Ovary (tissue), 3 donors: ENCODE data around the gene CYTH1.

Experiments used
- POLR2A ChIP-seq: fragments of 450-650 bp; IDR thresholded peaks from one replicate; pipeline ENCODE4 v1.6.1; 2017; ENCODE audit warnings: antibody characterized with exemption, mild to moderate bottlenecking, moderate library complexity
- TF ChIP-seq, protein P1 (sequence below), 3 donors: fragments of 450-650 bp in 2 of 3; fragments of 200-600 bp in 1 of 3; IDR thresholded peaks; one replicate each; pipeline versions ENCODE4 v1.5.1 to v1.8.0; 2016 to 2022; ENCODE audit warnings: antibody characterized with exemption in 3 of 3, mild to moderate bottlenecking in 1 of 3
- donor health status: DM: no; HTN: no; CAD: no.

DNA sequence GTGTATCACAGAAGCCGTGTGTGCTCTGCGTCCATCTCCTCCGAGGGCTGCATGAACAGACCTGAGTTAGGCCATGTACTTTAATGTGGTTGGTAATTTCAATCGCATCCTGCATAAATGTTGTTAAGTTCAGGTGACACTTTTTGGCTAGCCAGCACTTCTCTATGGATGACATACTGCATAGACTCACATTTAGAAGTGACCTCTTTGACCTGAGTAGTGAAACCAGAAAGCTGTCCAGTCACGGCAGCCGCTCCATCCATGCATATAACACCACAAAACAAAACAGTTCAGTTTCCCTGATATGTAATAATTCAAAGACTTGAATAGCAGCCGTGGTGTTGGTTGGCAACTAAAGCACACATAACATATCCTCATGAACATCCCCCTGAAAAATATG lies 94.1 kb downstream of the CYTH1 start:
- TF ChIP-seq, protein P1, sequence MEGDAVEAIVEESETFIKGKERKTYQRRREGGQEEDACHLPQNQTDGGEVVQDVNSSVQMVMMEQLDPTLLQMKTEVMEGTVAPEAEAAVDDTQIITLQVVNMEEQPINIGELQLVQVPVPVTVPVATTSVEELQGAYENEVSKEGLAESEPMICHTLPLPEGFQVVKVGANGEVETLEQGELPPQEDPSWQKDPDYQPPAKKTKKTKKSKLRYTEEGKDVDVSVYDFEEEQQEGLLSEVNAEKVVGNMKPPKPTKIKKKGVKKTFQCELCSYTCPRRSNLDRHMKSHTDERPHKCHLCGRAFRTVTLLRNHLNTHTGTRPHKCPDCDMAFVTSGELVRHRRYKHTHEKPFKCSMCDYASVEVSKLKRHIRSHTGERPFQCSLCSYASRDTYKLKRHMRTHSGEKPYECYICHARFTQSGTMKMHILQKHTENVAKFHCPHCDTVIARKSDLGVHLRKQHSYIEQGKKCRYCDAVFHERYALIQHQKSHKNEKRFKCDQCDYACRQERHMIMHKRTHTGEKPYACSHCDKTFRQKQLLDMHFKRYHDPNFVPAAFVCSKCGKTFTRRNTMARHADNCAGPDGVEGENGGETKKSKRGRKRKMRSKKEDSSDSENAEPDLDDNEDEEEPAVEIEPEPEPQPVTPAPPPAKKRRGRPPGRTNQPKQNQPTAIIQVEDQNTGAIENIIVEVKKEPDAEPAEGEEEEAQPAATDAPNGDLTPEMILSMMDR (IDR thresholded peaks at IDR 0.05): no peak
- no peak for TF ChIP-seq POLR2A
